GM19328 (cell line): Measurements from ENCODE around the gene COL6A3.

Experiments
- ATAC-seq: cut with Tn5 transposase; IDR thresholded peaks from one replicate; pipeline ENCODE4 v1.9.1; 2021; ENCODE audit warnings: mild to moderate bottlenecking, moderate library complexity; ENCODE audit not compliant: unreplicated experiment

The COL6A3 gene

GRCh38 chr2:237413777-237414661 is at the start of gene COL6A3:
Gene COL6A3 (minus strand): TSS chr2:237414164. CDS start chr2:237396817, 17,347 bp downstream.
- ATAC-seq: no peak

GRCh38 chr2:237459741-237460174 is 45.8 kb upstream of the COL6A3 start:
- ATAC-seq: no peak

GRCh38 chr2:237459226-237459625 is 45.3 kb upstream of the COL6A3 start:
- no peak for ATAC-seq

- ATAC-seq: no peak
Measured at GRCh38 chr2:237458519-237458918, 44.6 kb upstream of the COL6A3 start.

- no peak for ATAC-seq
Measured at GRCh38 chr2:237457388-237457941, 43.5 kb upstream of the COL6A3 start.

- no peak for ATAC-seq
Measured at GRCh38 chr2:237456200-237456843, 42.4 kb upstream of the COL6A3 start.

GRCh38 chr2:237455764-237456163 is 41.8 kb upstream of the COL6A3 start:
- ATAC-seq: no peak

GRCh38 chr2:237453671-237454070 is 39.7 kb upstream of the COL6A3 start:
- ATAC-seq: no peak

- no peak for ATAC-seq
Measured at GRCh38 chr2:237452861-237453260, 38.9 kb upstream of the COL6A3 start.

GRCh38 chr2:237451643-237452469 is 37.9 kb upstream of the COL6A3 start:
- ATAC-seq: no peak

GRCh38 chr2:237450583-237450982 is 36.6 kb upstream of the COL6A3 start:
- ATAC-seq: no peak

GRCh38 chr2:237450108-237450507 is 36.1 kb upstream of the COL6A3 start:
- ATAC-seq: no peak

GRCh38 chr2:237449193-237449881 is 35.4 kb upstream of the COL6A3 start:
- ATAC-seq: no peak

- no peak for ATAC-seq
Measured at GRCh38 chr2:237448626-237449025, 34.7 kb upstream of the COL6A3 start.

GRCh38 chr2:237448171-237448570 is 34.2 kb upstream of the COL6A3 start:
- no peak for ATAC-seq

GRCh38 chr2:237447496-237447895 is 33.5 kb upstream of the COL6A3 start:
- ATAC-seq: no peak

- no peak for ATAC-seq
Measured at GRCh38 chr2:237446338-237446665, 32.3 kb upstream of the COL6A3 start.

- ATAC-seq: no peak
Measured at GRCh38 chr2:237445611-237446337, 31.8 kb upstream of the COL6A3 start.

GRCh38 chr2:237444071-237444470 is 30.1 kb upstream of the COL6A3 start:
- no peak for ATAC-seq
